ENCODE results near the gene OASL.
"Not testable (repeated sequence)": the region's sequence is repeated elsewhere in the genome, so short reads cannot be mapped to it uniquely, and the experiment has no call there.

- not testable (repeated sequence) for TF ChIP-seq CTCF (IDR thresholded peaks at IDR 0.05); ZFX (IDR thresholded peaks at IDR 0.05; ENCODE audit: borderline replicate concordance)
Measured at GRCh38 chr12:121047400-121047799, 8.4 kb upstream of the OASL start.

Measured in 22Rv1 (cell line).